Fibroblast of lung (primary cell): ENCODE measurements around the gene OAT. TPM values are rescaled to one million over a fixed set of nuclear protein-coding genes. Genes with fewer than 3 reads are reported as not detected.

ENCODE experiments used
- DNase-seq, 2 donors: peaks; one replicate each; pipeline versions ENCODE4 v3.0.0 to v3.0.0-alpha.2; 2010; ENCODE audit warnings: low read depth in 2 of 2
- H2AFZ ChIP-seq: 2 replicates; pipeline ENCODE4 v1.5.1; 2012; ENCODE audit warnings: low read length, control low read depth, inconsistent platforms
- H3K27ac ChIP-seq: 2 replicates; pipeline ENCODE4 v1.5.1; 2011; ENCODE audit warnings: low read length, control low read depth; ENCODE audit not compliant: insufficient read depth
- H3K27me3 ChIP-seq: 2 replicates; pipeline ENCODE4 v1.5.1; 2011; ENCODE audit warnings: mild to moderate bottlenecking, low read length; ENCODE audit not compliant: control insufficient read depth, insufficient read depth
- H3K36me3 ChIP-seq: 2 replicates; pipeline ENCODE4 v1.5.1; 2011; ENCODE audit warnings: low read length; ENCODE audit not compliant: control insufficient read depth, insufficient read depth
- H3K4me1 ChIP-seq: 2 replicates; pipeline ENCODE4 v1.5.1; 2011; ENCODE audit warnings: low read length; ENCODE audit not compliant: control insufficient read depth, insufficient read depth; ENCODE audit errors: extremely low read depth
- H3K4me2 ChIP-seq: 2 replicates; pipeline ENCODE4 v1.5.1; 2011; ENCODE audit warnings: low read length, control low read depth; ENCODE audit not compliant: insufficient read depth; ENCODE audit errors: extremely low read depth
- H3K4me3 ChIP-seq, 4 experiments: fragments of 200-600 bp in 1 of 4; sonication (generic) in 1 of 4; replicated peaks in 1 of 4; 2 replicates each; pipeline ENCODE4 v1.5.1; 2011 to 2016; ENCODE audit warnings: low read length in 4 of 4, low read depth in 3 of 4, mild to moderate bottlenecking in 3 of 4, control low read depth in 2 of 4, inconsistent platforms in 1 of 4, mixed read lengths in 1 of 4; ENCODE audit not compliant: insufficient read depth in 1 of 4; ENCODE audit errors: control extremely low read depth in 1 of 4
- H3K79me2 ChIP-seq: 2 replicates; pipeline ENCODE4 v1.5.1; 2012; ENCODE audit warnings: mild to moderate bottlenecking, low read length, inconsistent platforms; ENCODE audit not compliant: control insufficient read depth, insufficient read depth
- H3K9ac ChIP-seq: 2 replicates; pipeline ENCODE4 v1.5.1; 2011; ENCODE audit warnings: mild to moderate bottlenecking, low read length, control low read depth; ENCODE audit not compliant: insufficient read depth
- H3K9me3 ChIP-seq: 2 replicates; pipeline ENCODE4 v1.5.1; 2012; ENCODE audit warnings: low read depth, low read length; ENCODE audit not compliant: control insufficient read depth, insufficient read depth
- H4K20me1 ChIP-seq: 2 replicates; pipeline ENCODE4 v1.5.1; 2011; ENCODE audit warnings: low read length; ENCODE audit not compliant: control insufficient read depth, insufficient read depth; ENCODE audit errors: extremely low read depth
- EZH2 ChIP-seq: IDR thresholded peaks from 2 replicates; pipeline ENCODE4 v1.5.1; 2012; ENCODE audit warnings: low read length, control low read depth, mild to moderate bottlenecking; ENCODE audit errors: missing control alignments
- polyA plus RNA-seq, 2 donors: library from polyadenylated mRNA; depleted of rRNA in 1 of 2; stranded (reverse) in 1 of 2; unstranded in 1 of 2; fragments of >200 nt; gene quantifications; 2 replicates each; pipeline ENCODE4 v1.2.1, GENCODE V29; 2011 to 2012; ENCODE audit warnings: missing spikeins in 1 of 2
- total RNA-seq: library from RNA; depleted of rRNA; stranded (reverse); fragments of >200 nt; gene quantifications from 2 replicates; pipeline ENCODE4 v1.2.1, GENCODE V29; 2014
- TF ChIP-seq, protein P1 (sequence below), 2 donors: IDR thresholded peaks in 1 of 2; conservative IDR thresholded peaks in 1 of 2; 1 replicate in 1 of 2; 2 replicates in 1 of 2; pipeline ENCODE4 v1.5.1; 2011 to 2012; ENCODE audit warnings: low read length in 2 of 2, control low read depth in 1 of 2, inconsistent platforms in 1 of 2, low read depth in 1 of 2, mild to moderate bottlenecking in 1 of 2

Gene OAT
- total and polyA plus RNA-seq, 2 donors (not counting 1 experiment from before 2014, with no cell fraction given) = 147 to 227 TPM

DNA sequence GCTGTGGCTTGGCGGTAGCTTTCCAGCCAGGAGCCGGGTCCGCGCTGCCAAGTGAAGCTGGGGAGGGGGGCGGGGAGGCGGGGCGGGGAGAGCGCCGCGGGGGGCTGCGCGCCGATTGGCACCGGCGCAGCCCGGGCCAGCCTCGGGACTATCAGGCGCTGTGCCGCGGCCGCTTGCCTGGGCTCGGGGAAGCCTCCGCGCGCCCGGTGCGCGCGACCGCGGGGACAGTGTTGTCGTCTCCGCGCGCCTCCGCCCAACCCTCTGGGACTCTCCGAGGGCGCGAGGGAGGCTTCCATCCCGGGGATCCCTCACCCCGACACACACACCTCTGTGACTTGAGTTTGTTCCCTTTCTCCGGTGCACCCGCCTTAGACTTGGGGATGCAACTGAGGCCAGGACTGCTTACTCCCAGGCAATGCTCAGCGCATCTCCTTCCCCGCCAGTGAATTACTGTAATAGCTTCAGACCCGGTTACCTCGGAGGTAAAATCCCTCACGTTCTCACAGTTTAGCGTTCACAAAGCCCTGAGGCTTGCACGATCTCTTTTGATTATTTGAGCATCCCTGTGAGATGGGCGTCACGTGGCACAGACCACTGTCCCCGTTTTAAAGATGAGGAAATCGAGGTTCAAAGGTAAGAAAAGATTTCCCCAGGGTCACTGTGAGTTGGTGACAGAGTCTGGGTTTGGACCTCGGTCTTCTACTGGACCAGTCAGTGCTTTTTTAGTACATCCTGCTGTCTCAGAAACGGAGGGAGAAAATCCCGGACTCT is 31.5 kb upstream of the OAT start, which contains the start of gene NKX1-2:
Gene NKX1-2, minus strand, starts transcription at position 24 of the 771 bp plus-strand sequence. CDS start 92 bp downstream, outside the sequence.
- Histone ChIP-seq H4K20me1 (no peaks in the 10 kb centered on the region), H3K27me3 (peaks cover 69% of the 10 kb centered on the region), H2AFZ (no peak within 1 kb of the TSS), H3K4me1 (no peaks in the 10 kb centered on the region), H3K79me2 (no peaks in the 10 kb centered on the region), H3K9me3 (no peaks in the 10 kb centered on the region), H3K36me3 (no peaks in the 10 kb centered on the region), H3K4me3 (no peak within 1 kb of the TSS), H3K9ac (no peak within 1 kb of the TSS), H3K4me2 (no peak within 1 kb of the TSS), H3K27ac (no peak within 1 kb of the TSS)
- TF ChIP-seq, protein P1, sequence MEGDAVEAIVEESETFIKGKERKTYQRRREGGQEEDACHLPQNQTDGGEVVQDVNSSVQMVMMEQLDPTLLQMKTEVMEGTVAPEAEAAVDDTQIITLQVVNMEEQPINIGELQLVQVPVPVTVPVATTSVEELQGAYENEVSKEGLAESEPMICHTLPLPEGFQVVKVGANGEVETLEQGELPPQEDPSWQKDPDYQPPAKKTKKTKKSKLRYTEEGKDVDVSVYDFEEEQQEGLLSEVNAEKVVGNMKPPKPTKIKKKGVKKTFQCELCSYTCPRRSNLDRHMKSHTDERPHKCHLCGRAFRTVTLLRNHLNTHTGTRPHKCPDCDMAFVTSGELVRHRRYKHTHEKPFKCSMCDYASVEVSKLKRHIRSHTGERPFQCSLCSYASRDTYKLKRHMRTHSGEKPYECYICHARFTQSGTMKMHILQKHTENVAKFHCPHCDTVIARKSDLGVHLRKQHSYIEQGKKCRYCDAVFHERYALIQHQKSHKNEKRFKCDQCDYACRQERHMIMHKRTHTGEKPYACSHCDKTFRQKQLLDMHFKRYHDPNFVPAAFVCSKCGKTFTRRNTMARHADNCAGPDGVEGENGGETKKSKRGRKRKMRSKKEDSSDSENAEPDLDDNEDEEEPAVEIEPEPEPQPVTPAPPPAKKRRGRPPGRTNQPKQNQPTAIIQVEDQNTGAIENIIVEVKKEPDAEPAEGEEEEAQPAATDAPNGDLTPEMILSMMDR (conservative IDR thresholded peaks at IDR 0.05 in 1 of 2, IDR thresholded peaks at IDR 0.05 in 1 of 2; ENCODE audit: low read depth in 1 of 2, low read length in 2 of 2) = no peak
- peak; percentile 93 for TF ChIP-seq EZH2
- no peak for DNase-seq

DNA sequence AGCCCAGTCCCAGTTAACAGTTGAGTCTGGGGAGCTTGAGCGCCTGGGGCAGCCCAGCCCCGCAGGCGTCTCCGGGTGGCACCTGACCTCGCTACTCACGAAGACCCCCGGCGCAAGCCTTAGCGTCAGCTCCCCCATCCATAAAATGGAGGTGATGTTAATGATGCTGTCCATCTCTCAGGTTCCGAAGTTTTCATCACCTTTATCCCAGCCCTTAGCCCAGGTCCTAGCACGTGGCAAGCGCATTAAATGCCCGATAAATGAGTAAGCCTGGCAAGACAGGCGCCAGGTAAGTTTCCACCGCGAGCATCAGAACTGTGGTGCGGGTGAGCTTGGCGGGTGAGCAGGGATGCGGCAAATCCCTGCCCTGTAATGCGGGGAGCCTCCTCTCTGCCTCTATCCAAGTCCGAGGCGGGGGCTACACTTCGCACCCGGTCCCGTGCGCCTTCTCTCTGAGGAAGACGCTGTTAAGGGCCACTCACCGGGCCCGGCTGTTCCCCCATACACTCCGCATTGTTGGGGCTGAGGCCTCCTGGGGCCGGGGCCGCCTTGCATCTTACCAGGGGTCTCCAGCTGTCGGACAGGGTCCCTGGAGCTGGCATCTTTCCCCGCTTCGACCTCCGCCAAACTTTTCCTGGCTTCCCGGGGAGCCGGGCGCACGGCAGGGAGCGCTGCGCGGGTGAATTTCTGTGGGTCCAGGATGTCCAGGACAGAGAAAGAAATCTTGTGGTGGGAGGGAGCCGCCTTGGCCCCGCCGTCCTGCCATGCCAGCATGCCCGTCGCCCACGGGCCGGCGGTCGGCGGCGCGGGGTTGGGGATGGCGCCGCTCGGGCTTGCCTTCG is 30.7 kb upstream of the OAT start:
- no peaks in the 10 kb centered on the region for H3K4me1 ChIP-seq
- H4K20me1 ChIP-seq = no peaks in the 10 kb centered on the region
- no peaks in the 10 kb centered on the region for H3K79me2 ChIP-seq
- no peak overlapping the region for H3K4me3 ChIP-seq
- no peaks in the 10 kb centered on the region for H3K9me3 ChIP-seq
- H2AFZ ChIP-seq = no peak overlapping the region
- no peak overlapping the region for H3K4me2 ChIP-seq
- no peak overlapping the region for H3K9ac ChIP-seq
- no peaks in the 10 kb centered on the region for H3K36me3 ChIP-seq
- peaks cover 62% of the 10 kb centered on the region for H3K27me3 ChIP-seq
- DNase-seq = no peak
- no peak overlapping the region for H3K27ac ChIP-seq
- TF ChIP-seq, protein P1 (conservative IDR thresholded peaks at IDR 0.05 in 1 of 2, IDR thresholded peaks at IDR 0.05 in 1 of 2; ENCODE audit: low read depth in 1 of 2, low read length in 2 of 2) = no peak
- TF ChIP-seq EZH2 = peak; percentile 93

DNA sequence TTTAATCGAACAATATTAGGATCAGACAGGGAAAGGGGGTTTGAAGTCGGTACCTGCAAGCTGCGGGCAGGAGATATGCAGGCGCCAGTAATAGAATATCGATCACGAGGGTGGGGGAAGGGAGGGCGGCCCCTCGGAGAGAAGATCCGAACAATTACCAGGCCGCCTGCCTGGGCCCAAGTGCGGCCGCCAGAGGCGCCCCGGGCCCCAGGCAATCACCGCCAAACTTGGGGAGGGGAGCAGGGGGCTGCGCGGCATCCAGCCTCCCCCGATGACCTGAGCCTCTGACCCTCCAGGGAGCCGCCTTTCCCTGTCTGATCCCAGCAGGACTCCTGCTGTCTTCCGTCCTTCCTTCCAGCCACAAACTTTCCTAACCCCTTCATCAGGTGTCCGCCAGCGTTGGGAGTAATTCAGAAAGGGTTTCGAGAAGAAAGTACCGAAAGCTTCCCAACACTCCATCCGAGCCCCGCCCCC is 30.0 kb upstream of the OAT start:
- Histone ChIP-seq H3K27me3 (peaks cover 55% of the 10 kb centered on the region), H3K9ac (no peak overlapping the region), H3K4me2 (no peak overlapping the region), H3K27ac (no peak overlapping the region), H3K4me3 (no peak overlapping the region), H4K20me1 (no peaks in the 10 kb centered on the region), H3K36me3 (no peaks in the 10 kb centered on the region), H3K4me1 (no peaks in the 10 kb centered on the region), H3K79me2 (no peaks in the 10 kb centered on the region), H2AFZ (no peak overlapping the region), H3K9me3 (no peaks in the 10 kb centered on the region)
- TF ChIP-seq EZH2 = no peak
- TF ChIP-seq, protein P1 (conservative IDR thresholded peaks at IDR 0.05 in 1 of 2, IDR thresholded peaks at IDR 0.05 in 1 of 2; ENCODE audit: low read depth in 1 of 2, low read length in 2 of 2) = no peak
- no peak for DNase-seq
